GM21526 (cell line): ENCODE measurements around the gene GRM5.

Source experiments
- ATAC-seq: cut with Tn5 transposase; IDR thresholded peaks from one replicate; pipeline ENCODE4 v1.9.1; 2021; ENCODE audit warnings: moderate library complexity; ENCODE audit not compliant: unreplicated experiment, low FRiP score

The GRM5 gene

DNA sequence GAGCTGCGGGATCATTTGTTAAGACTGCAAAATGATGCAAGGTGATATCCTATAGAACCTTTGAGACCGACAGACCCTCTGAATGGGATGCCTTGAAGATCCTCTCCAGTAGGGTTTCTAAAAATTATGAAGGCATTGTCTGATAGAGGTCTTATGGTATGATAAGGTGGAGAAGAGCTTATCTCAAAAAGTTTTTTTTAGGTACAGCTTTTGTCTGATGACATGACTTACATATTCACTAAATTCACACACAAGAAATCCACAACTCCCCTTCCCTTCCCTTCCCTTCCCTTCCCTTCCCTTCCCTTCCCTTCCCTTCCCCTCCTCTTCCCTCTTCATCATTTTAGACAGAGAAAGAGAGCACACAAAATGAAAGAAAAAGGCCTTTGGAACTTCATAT, 609.8 kb downstream of the GRM5 start:
- ATAC-seq = no peak

- ATAC-seq = no peak
Observed at GRCh38 chr11:88454881-88455280, 610.9 kb downstream of the GRM5 start.
